ENCODE data around the gene TRIM9.

The TRIM9 gene

DNA sequence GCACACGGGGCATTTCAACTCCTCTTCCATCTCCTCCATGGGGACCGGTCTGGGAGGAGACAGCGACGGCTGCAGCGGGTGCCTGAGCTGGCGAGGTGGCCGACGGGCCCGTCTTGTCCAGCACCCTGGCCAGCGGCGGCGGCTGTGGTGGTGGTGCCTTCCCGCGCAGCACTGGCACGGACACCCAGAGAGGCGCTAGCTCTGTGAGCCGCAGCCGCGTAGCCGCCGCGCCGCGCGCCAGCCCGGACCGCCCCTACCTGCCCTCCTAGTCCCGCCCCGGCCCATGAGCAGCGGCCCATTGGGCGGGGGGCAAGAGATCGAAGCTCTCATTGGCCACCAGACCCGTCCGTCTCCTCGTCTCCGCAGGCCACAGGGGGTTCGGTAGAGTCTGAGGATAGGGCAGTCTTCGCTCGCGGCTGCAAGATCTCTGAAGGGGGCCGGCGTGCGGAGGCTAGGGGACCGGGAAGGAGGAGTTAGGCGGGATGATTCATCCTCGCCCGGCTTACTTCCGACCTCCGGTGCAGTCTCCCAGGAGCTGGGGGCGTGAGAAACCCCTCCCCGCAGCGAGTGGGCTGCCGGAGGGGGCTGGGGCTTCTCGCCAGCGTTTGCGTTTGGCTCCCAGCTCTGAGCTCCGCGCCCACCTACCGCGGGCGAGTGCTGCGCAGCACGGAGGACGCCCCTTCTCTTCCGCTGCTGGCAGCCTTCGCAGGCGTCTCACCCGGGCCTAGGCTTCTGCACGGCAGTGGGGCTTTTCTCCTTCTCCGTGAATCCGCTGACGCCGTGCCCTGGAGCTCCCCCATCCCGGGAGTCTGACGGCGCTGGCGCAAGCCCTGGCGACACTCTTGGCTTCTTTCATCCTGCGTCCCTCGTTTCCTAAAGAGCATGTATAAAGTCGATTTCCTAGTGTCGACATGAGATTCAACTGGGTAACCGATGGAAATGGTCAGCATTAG, at the start of gene TRIM9:
Gene TRIM9 (minus strand): TSS at position 205 of the 953 bp plus-strand sequence. CDS start 166 bp downstream, at position 39.
- peak; percentile 54 to 66 for DNase-seq

DNA sequence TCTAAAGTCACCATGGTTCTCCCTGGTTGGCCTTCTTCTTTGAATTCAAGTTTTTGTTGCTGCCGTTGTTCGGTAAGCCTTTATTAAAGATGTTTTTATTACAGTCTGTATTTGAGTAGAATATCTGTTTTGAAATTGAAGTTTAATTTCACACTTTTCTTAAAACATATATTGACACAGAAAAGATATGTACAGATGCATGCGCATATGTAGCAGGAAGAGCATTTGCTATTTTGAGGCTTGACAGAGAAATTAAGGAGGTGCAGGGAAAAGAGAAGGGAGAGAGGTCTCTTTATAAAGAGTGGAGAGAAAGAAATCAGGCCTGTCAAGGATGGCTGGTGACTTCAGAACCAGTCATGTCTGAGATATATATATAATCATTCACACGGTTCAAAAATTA, 46.0 kb upstream of the TRIM9 start:
- DNase-seq, result no peak

DNA sequence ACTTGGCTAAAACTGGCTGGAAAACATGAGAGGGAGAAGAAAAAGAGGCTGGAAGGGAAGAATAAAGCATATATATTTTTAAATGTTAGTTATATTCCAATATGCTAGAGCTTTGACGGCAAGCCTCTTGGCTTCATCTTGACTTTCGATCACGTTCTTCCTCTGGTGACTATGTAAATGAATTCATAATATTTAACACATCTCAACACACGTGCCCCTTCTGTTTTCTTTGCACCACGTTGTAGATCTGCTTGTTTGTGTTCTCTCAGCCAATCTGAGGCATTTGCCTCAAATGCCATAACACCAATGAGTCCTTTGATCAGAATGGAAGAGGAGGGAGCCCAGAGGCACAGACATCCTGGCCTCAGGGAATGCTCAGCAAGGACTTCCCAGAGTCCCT, 45.4 kb upstream of the TRIM9 start:
- no peak for DNase-seq

DNA sequence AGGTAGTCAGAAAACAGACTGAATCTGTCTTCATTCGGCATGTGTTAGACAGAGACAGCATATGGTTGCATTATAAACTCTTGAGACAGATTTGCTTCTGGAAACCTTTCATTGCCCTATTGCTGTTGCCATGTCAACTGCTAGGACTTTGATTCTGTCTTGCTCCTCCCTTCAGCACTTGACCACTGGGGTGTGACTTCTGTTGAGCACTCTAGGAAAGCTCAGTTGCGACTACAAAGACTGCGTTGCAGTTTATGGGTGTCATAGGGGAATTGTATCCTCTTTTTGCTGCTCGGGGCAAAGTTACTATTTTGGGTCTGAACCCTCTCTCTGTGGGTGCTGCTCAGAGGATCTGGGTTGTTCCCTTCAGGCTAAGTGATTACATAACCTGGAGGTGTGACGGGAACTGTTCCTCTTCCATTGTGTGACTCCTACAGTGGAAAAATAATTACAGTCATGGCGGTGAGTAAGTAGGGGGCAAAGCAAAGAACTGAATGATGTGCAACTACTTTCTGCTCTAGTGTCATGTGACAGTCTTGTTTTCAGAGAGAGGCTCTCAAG, 44.3 kb upstream of the TRIM9 start:
- no peak for DNase-seq

DNA sequence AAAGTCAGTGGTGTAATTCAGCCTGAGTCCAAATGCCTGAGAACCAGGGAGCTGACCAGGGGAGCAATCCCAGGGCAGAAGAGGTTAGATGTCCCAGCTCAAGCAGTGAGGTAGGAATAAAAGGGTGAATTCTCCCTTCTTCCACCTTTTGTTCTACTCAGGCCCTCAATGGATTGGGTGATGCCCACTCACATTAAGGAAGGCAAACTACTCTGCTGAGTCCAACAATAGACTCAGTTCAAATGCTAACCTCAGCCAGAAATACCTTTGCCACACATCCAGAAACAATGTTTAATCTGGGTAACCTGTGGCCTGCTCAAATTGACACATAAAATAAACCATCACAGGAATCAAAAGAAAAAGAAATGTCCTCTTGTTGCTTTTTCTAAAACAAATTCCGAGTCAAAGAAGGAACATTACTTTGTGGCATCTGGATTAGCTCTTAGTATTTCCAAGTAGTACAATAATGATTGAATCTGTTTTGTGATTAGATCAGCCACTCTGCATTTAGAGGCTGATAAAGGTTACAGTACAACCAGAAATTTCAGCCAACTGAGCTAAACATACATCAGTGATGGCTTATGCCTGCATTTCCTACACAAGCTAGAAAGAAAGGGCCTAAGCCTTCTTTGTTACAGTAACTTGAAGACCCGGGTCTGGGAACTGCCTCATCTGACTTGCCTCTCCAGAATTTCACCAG, 43.6 kb upstream of the TRIM9 start:
- no peak for DNase-seq

DNA sequence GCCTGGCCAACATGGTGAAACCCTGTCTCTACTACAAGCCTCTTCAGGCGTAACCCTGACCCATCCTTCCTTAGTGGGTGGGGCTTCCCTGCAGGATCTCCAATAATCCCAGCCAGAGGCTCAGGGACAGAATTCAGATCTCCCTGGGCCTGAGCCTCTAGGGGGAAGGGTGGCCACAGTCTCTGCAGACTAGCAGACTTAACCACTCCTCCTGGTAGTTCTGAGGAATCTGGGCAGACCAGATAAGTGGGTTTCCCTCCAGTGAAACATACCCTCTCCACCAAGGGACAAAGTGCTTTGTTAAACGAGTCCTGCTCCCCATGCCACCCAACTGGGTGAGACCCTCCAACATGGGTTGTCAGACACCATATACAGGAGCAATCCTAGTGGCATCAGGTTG, 36.6 kb upstream of the TRIM9 start:
- DNase-seq, result no peak

DNA sequence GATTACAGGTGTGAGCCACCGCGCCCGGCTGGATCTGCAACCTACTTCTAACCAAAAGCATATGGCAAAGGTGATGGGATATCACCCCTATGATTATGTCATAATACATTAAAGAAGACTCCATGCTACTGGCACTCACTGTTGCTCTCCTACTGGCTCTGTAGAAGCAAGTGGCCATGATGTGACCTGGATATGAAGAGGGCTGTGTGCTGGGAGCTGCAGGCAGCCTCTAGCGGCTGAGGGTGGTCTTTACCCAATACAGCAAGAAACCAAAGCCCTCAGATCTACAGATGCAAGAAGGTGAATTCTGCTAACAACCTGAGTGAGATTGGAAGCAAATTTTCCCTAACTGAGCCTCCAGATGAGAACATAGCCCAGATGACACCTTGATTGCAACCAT, 34.2 kb upstream of the TRIM9 start:
- DNase-seq, result no peak

DNA sequence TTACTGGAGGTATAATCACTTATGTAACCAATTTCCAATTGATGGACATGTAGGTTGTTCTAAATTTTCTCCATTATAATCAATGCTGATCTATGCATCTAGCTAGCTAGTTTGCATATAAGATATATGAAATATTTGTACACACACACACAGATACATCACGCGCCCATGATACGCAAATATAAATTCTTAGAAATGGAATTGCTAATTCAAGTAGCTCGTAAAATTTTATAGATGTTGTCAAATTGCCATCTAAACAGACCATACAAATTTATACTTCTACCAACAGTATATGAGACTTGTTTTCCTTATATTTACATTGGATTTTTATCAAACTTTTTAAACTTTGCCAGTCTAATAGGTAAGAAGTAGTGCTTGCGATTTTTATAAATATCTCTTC, 29.1 kb upstream of the TRIM9 start:
- DNase-seq, result no peak

DNA sequence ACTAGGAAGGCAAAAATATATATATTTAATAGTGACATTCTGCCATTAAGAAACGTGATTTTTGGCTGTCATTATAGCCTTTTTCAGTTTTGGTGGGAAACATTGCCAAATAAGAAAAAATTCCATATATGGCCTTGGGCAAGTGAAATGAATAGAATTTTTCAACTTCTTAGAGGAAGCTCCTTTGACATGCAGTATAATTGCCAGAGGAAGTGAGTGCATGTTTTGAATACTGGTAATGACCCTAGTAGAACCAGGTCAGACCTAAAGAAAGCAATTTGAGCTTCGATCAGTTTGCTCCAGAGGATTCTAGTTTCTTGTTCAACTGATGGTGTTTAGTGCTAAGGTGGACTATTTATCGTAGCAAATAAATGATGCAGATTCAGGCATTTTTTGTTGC, 26.2 kb upstream of the TRIM9 start:
- DNase-seq, result no peak

DNA sequence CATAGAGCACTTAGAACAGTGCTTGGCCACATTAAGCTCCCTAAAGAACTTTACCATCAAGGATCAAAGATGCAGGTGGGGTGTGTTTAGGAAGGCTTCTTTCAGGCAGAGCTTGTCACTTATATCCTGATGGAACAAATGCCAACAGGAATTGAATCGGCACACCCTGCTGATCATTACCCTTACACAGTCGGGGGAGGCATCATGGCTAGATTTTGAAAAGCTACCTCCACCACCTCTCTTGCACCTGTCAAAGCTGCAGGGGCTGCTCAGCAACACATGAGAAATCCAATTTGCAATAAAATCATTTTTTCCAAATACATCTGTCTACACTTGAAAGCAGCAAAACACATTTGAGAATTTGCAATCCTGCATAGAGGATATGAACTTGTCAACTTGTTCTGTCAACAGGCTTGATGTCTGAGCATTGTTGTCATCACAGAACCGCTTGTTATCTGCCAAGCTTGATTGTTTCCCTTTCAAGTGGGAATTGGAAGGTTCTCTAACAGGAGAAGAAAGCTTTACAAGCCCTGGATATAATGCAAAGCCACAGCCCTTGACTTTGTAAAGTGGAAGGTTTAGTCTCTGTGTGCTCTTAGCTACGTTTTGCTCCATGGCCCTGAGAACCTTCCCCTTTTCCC, 24.6 kb upstream of the TRIM9 start:
- DNase-seq, result no peak

DNA sequence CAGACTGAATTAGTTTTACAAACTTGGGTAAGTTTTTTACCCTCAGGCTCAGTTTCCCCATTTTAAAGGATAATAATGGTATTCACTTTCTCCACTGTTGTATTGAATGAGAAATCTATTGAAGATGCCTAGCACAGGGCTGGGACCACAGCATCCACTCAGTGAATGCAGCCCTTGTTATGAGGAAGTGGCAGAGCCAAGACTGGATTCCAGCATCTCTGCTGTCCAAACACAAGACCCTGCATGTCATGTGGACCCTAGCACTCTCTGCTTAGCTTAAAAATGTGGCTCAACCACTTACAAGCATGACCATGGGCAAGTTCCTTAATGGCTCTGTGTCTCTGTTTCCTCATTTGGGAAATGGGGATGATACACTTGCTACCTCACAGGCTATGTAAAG, 24.1 kb upstream of the TRIM9 start:
- DNase-seq, result no peak

DNA sequence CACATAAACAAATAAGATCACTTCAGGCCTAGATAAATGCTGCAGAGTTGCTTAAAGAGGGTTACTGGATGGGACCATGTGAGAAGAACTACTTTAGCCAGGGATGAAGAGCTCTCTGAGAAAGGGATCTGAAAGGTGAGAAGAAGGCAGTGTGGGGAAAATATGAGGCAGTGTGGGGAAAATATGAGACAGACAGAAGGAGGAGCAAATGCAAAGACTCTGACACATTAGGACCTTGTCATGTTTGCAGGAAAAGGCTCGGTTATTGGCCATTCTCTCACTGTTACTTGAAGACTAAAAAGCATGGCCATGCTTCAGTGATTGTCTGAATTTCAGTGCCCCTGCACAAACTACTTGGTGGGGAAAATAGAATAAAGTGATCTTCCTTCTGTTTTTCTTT, 22.7 kb upstream of the TRIM9 start:
- DNase-seq, result no peak

DNA sequence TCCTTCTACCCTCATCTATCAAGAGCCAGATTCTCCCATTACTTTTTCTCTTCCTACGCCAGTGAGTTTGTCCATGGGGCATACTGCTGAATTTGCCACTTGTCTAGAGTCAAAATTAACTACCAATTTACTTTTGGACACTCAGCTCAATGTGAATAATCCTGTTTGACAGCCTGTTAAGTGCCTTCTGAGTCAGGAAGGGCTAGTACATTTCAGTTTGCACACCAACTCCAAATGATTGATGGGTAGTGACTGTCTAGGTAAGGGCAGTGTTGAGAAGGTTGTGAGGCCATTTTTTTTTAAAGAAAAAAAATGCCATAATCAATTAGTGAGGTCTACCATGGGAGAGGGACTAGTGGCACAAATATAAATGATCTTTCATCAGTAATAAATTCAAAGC, 21.8 kb upstream of the TRIM9 start:
- no peak for DNase-seq

DNA sequence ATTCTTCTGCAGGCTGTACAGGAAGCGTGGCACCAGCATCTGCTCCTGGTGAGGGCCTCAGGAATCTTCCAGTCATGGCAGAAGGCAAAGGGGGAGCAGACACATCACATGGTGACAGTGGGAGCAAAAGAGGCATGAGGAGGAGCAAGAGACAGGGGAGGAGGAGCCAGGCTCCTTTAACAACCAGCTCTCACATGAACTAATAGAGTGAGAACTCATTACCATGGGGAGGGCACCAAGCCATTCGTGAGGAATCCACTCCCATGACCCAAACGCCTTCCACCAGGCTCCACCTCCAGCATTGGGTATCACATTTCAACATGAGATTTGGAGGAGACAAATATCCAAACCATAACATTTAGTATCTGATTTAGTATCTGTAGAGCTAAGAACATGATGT, 14.7 kb upstream of the TRIM9 start:
- DNase-seq, result no peak

DNA sequence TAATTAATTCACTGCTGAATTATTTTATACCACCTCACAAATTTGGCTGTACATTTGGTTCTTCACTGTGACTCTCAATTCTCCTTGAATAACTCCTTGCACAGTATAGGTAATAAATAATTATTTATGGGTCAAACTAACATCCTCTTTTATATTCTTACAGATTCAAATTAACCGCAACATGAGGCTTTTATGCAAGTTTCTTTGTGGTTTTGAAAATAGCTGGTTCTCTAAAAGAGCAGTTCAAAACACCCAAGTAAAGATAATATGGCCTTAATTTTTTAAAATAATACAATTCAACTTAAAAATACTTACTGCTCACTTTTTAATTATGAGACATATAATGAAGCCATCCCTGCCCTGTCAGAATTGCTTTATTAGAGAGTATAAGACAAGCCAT, 12.9 kb upstream of the TRIM9 start:
- DNase-seq, result no peak

DNA sequence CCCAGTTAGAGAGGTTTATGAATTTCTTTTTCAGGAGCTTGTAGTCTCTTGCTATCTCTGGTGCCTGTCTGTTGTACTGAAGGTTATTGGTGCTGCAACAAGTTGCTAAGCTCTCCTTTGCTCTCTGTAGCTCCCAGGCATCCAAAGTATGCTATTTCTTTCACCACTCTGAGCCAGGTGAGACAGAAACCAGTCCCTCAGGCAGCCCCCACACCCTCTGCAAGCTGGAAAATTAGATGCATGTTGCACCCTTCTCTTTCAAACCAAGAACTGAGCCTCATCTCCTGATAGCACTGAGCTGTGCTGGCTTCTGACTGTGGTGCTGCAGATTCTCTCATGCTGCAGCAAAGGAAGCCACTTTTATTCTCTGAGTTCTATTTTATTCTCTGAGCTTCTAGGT, 9.6 kb upstream of the TRIM9 start:
- no peak for DNase-seq

DNA sequence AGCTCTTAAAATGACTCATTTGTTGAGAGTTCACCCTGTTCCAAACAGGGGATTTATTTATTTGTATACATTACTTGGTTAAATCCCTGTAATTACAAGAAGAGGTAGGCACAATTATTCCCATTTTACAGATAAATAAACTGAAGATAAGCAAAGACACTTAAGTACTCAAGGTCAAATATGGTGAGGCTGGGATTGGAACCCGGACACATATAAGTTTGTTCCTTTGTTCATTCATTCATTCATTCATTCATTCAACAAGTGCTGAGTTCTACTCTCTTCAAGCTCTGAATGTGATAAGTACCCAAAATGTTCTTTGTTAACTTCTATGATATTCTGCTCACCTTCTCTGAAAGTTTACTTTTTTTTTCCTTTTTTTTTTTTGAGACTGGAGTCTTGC, 2.4 kb upstream of the TRIM9 start:
- no peak for DNase-seq

DNA sequence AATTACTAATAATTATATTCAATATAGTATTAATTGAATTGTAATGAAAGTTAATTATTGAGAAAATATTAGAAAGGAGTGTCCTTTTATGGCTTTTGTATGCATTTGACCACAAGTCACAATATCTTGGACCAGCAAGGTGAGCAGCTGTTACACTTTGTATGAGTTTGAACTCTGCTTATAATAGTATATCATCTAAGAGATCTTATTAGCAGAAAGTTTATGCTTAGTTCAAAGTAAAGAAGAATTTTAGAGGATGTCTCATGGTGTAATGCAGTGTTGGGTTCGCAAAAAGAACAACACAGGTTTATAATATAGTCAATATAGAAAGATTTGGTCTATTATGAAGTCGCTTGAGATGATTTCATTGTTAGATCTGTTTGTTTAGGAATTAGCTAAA, 2.0 kb upstream of the TRIM9 start:
- DNase-seq, result no peak

DNA sequence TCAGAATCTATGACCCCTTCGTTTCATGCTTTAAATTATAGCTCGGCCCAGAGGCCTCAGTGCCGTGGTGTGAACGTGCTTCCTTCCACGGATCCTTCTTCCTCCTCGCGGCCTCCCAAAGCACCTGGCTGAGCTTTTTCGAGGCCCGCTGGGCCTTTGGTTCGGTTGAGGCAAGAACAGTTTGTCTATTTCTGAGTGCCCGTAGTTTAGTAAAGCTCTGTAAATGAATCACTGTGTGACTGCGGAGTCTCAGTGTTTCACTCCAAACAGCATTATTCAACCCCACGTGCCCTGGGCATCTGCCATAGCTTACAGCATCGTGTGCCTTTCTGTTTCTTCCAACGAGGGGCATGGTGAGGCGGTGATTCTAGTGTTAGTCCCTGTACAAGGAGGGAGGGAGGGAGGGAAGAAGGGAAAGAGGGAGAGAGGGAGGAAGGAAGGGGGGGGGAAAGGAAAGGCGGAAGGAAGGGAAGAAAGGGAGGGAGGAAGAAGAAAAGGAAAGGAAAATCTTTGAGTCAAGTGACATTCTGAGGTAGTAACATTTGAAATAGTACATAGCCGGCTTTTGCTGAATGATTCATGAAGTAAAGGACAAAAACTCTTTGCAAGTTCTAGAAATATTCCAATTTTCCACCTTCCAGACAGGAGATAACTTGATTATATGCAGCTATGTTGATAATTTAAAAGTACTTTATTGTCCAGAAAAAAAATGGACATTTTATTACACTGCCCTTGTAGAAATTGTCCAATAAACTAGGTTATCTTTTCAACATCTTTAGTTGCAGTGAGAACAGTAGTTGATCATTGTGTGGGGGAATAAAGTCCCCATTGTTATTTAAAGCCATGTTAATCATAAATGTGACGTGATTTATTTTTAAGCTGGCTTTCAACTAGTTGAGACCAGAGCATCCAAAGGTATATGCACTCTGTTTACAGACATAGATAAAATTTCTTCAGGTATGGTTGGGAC, 1.2 kb upstream of the TRIM9 start:
- no peak for DNase-seq

DNA sequence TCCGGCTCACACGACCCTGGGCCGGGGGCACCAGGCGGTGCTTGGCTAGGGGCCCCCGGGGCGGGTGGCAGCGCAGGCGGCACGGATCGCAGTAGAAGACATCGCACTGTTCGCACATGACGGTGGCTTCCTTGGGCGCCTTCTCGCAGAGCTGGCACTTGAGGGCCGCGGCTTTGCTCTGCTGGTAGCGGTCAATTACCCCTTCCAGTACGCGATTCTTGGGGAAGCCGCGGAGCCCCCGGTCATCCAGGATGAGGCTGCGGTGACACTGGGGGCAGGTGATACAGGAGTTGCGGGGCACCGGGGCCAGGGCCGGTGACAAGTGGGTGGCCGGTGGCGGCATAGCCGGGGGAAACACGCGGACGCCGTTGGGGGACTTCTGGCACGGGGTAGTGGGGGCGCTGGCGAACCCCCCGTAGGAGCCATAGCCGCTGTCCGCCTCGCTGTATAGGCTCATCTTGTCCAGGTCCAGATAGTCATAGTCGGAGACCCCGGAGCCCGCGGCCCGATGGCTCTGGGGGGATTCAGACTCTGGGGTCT, 553 bp downstream of the TRIM9 start:
- DNase-seq, result no peak

DNA sequence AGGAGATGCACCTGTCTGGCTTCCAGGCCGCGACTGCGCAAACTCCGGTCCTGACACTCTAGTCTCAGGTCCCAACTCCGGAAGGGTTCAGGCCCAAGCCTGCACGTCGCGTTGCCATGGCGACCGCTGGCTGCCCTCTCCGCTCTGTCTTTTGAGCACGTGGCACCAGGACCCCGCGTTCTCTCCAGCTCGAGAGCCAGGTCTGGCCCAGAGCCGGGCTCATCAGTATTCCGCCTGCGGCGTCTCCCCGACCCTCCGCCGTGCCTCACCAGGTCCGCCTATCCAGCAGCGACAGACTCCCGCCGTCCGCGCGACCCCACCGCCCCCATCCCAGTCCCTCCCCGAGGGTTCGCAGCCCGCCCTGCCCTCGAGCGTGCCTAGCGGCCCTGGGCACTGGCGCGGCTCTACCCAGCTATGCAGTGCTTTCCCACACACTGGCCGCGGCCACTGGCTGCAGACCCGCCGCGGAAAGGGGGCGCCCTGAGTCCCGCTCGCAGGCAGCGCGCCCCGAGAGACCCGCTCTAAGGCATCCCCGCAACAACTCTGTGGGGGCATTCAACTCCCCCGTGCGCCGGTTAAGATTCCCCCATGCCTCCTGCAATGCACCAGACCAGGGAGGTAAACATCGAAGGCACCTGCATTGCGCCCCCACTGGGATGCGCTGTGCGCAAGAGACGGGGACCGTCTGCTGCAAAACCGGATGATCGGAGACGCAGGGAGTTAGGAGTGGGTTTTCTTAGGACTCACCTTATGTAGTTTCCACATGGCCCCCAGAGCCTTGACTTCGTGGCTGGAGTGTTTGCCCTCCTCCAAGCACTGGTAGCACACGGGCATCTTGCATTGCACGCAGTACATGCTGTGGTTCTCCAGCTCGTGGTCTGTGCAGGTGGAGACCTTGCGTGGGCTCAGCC, 1.3 kb downstream of the TRIM9 start:
- DNase-seq, result peak in 1 of 2 donors; percentile 2

All from bone marrow (tissue), 2 donors.